Measurements from ENCODE around the gene MS4A10. TPM values are rescaled to one million over a fixed set of nuclear protein-coding genes. Genes with fewer than 3 reads are reported as not detected.

Gene MS4A10
- total and polyA plus RNA-seq, 10 of the 15 experiments (the other 5 are each of a cell fraction or from before 2014, with no cell fraction given): not detected

- no peak for FAIRE-seq
- in situ Hi-C loops (cut with MboI): no loop called here
- H3K27ac ChIP-seq (ENCODE audit: control insufficient read depth, insufficient read depth): no peak overlapping the region
- no peaks in the 10 kb centered on the region; the same call in 2 of the 3 replicates for H3K9me3 ChIP-seq (replicated peaks; ENCODE audit: control insufficient read depth, insufficient read depth, low read length)
- H3K27me3 ChIP-seq (replicated peaks in 1 of 2; ENCODE audit: control insufficient read depth in 2 of 2, insufficient read depth in 2 of 2, low read length in 1 of 2): no peaks in the 10 kb centered on the region
- H3K4me3 ChIP-seq: no peak overlapping the region
- H4K20me1 ChIP-seq (ENCODE audit: control insufficient read depth, insufficient read depth): no peaks in the 10 kb centered on the region
- intact Hi-C loops (cut with micrococcal nuclease; ENCODE audit: unreplicated experiment): no loop called here
- ChIA-PET RAD21 (ENCODE audit: unreplicated experiment) (no interaction called here), CTCF (no interaction called here), SMC1A (ENCODE audit: uncharacterized antibody, unreplicated experiment) (no interaction called here), POLR2A (no interaction called here)
- no peaks in the 10 kb centered on the region for H3K4me1 ChIP-seq (ENCODE audit: control insufficient read depth, insufficient read depth, low read length)
- no peak for TF ChIP-seq KDM1A (IDR thresholded peaks at IDR 0.05; ENCODE audit: borderline replicate concordance)
- TF ChIP-seq STAT3 (IDR thresholded peaks at IDR 0.05; ENCODE audit: low read depth, low read length): no peak
- no peak for TF ChIP-seq RELA (IDR thresholded peaks at IDR 0.05; ENCODE audit: borderline replicate concordance, partially characterized antibody)
- peak; percentile 17 for TF ChIP-seq BCL3 (IDR thresholded peaks at IDR 0.05; ENCODE audit: borderline replicate concordance, insufficient read depth, low read depth, low read length, poor library complexity, severe bottlenecking)
- no peak for TF ChIP-seq USF1 (IDR thresholded peaks at IDR 0.05; ENCODE audit: borderline replicate concordance, extremely low read length, insufficient read depth, low read depth, low read length)
- H3K36me3 ChIP-seq (ENCODE audit: control insufficient read depth in 2 of 2, insufficient read depth in 2 of 2, low read length in 1 of 2): no peaks in the 10 kb centered on the region
- ATAC-seq: no peak
- WGBS (ENCODE audit: insufficient coverage, insufficient replicate concordance, low lambda C conversion rate, missing lambda C conversion rate): 55% methylated on average over 14 of the region's 14 CpGs
- no peak overlapping the region for H3K4me2 ChIP-seq (ENCODE audit: control insufficient read depth, insufficient read depth)
- H3K79me2 ChIP-seq (ENCODE audit: control insufficient read depth, insufficient read depth, low read length): no peaks in the 10 kb centered on the region
- no peak overlapping the region for H3K9ac ChIP-seq (ENCODE audit: control insufficient read depth, insufficient read depth, low read length)
- BruUV-seq (replicated peaks): no TSS peak
- H2AFZ ChIP-seq (ENCODE audit: control insufficient read depth, low read depth, low read length): no peak overlapping the region
- DNase-seq (ENCODE audit: low read depth, low spot score): no peak
Observed at GRCh38 chr11:60747359-60747873, 37.7 kb upstream of the MS4A10 start.
